Neural cell (in vitro differentiated cells): Measurements from ENCODE around the gene APPBP2. TPM values are rescaled to one million over a fixed set of nuclear protein-coding genes. Genes with fewer than 3 reads are reported as not detected.
"Not testable (repeated sequence)": the region's sequence is repeated elsewhere in the genome, so short reads cannot be mapped to it uniquely, and the experiment has no call there.

Experiments
- H2AFZ ChIP-seq: fragments of 200-600, 300-800 bp; sonication (generic), shearing (Covaris generic); 2 replicates; pipeline ENCODE4 v1.6.0; 2014; ENCODE audit warnings: low read depth, mild to moderate bottlenecking, antibody characterized with exemption, low read length, moderate library complexity
- H3F3A ChIP-seq: fragments of 200-600 bp; shearing (Covaris generic); 2 replicates; pipeline ENCODE4 v1.6.1; 2016; ENCODE audit warnings: mild to moderate bottlenecking, moderate library complexity, mixed read lengths, antibody characterized with exemption, low read length; ENCODE audit not compliant: insufficient read depth, poor library complexity, severe bottlenecking
- H3K27ac ChIP-seq: fragments of 200-600, 300-800 bp; sonication (generic), shearing (Covaris generic); 2 replicates; pipeline ENCODE4 v1.5.1; 2014; ENCODE audit warnings: mild to moderate bottlenecking, low read length, moderate library complexity
- H3K27me3 ChIP-seq: fragments of 300-800, 200-600 bp; sonication (generic), shearing (Covaris generic); 2 replicates; pipeline ENCODE4 v1.6.0; 2014; ENCODE audit warnings: mild to moderate bottlenecking, low read depth, low read length, moderate library complexity; ENCODE audit not compliant: insufficient read depth
- H3K36me3 ChIP-seq: fragments of 300-800, 200-600 bp; sonication (generic), shearing (Covaris generic); 2 replicates; pipeline ENCODE4 v1.5.1; 2014; ENCODE audit warnings: mild to moderate bottlenecking, antibody characterized with exemption, low read length, moderate library complexity; ENCODE audit not compliant: insufficient read depth
- H3K4me2 ChIP-seq: fragments of 300-800, 200-600 bp; sonication (generic), shearing (Covaris generic); 2 replicates; pipeline ENCODE4 v1.6.0; 2014; ENCODE audit warnings: mild to moderate bottlenecking, low read length
- H3K4me3 ChIP-seq: fragments of 300-800, 200-600 bp; sonication (generic), shearing (Covaris generic); 2 replicates; pipeline ENCODE4 v1.5.1; 2014; ENCODE audit warnings: mild to moderate bottlenecking, low read length, moderate library complexity
- H3K79me2 ChIP-seq: fragments of 200-600 bp; shearing (Covaris generic); replicated peaks from 2 replicates; pipeline ENCODE4 v1.6.0; 2014; ENCODE audit warnings: mild to moderate bottlenecking, low read length, moderate library complexity; ENCODE audit not compliant: insufficient read depth
- H3K9ac ChIP-seq: fragments of 300-800, 200-600 bp; sonication (generic), shearing (Covaris generic); 2 replicates; pipeline ENCODE4 v1.6.1; 2016; ENCODE audit warnings: mild to moderate bottlenecking, low read length, mixed read lengths
- H3K9me2 ChIP-seq: fragments of 200-600 bp; shearing (Covaris generic); 2 replicates; pipeline ENCODE4 v1.6.1; 2016; ENCODE audit warnings: mild to moderate bottlenecking, low read length, mixed read lengths; ENCODE audit not compliant: insufficient read depth
- H3K9me3 ChIP-seq: fragments of 200-600, 300-800 bp; sonication (generic), shearing (Covaris generic); 2 replicates; pipeline ENCODE4 v1.6.1; 2016; ENCODE audit warnings: mild to moderate bottlenecking, mixed run types, low read length, moderate library complexity, mixed read lengths
- H4K20me1 ChIP-seq: fragments of 200-600 bp; shearing (Covaris generic); 2 replicates; pipeline ENCODE4 v1.6.1; 2016; ENCODE audit warnings: mild to moderate bottlenecking, mixed run types; ENCODE audit not compliant: insufficient read depth
- CTCF ChIP-seq: fragments of 450-650 bp; IDR thresholded peaks from 2 replicates; pipeline ENCODE4 v1.5.1; 2014; ENCODE audit warnings: antibody characterized with exemption, mild to moderate bottlenecking, moderate library complexity; ENCODE audit not compliant: poor library complexity, severe bottlenecking
- EP300 ChIP-seq: fragments of 450-650 bp; conservative IDR thresholded peaks from 2 replicates; pipeline ENCODE4 v1.6.1; 2014; ENCODE audit warnings: antibody characterized with exemption, mild to moderate bottlenecking, moderate library complexity; ENCODE audit not compliant: poor library complexity, severe bottlenecking
- EZH2 ChIP-seq: fragments of 200-600, 300-800 bp; shearing (Covaris generic), sonication (generic); IDR thresholded peaks from 2 replicates; pipeline ENCODE4 v1.6.1; 2014; ENCODE audit warnings: antibody characterized with exemption, low read length, borderline replicate concordance, mild to moderate bottlenecking; ENCODE audit not compliant: insufficient read depth, poor library complexity, severe bottlenecking
- MXI1 ChIP-seq: fragments of 450-650 bp; conservative IDR thresholded peaks from 2 replicates; pipeline ENCODE4 v1.6.1; 2014; ENCODE audit warnings: antibody characterized with exemption, mild to moderate bottlenecking; ENCODE audit not compliant: poor library complexity, severe bottlenecking
- POLR2AphosphoS5 ChIP-seq: IDR thresholded peaks from 2 replicates; pipeline ENCODE4 v1.6.1; 2012
- RAD21 ChIP-seq: fragments of 450-650 bp; conservative IDR thresholded peaks from 2 replicates; pipeline ENCODE4 v1.6.1; 2014; ENCODE audit warnings: antibody characterized with exemption, mild to moderate bottlenecking, moderate library complexity
- REST ChIP-seq: IDR thresholded peaks from 2 replicates; pipeline ENCODE4 v1.6.1; 2012; ENCODE audit warnings: borderline replicate concordance
- SMC3 ChIP-seq: fragments of 450-650 bp; conservative IDR thresholded peaks from 2 replicates; pipeline ENCODE4 v1.6.1; 2014; ENCODE audit warnings: antibody characterized with exemption, mild to moderate bottlenecking, moderate library complexity; ENCODE audit not compliant: poor library complexity
- TAF1 ChIP-seq: IDR thresholded peaks from 2 replicates; pipeline ENCODE4 v1.6.1; 2012; ENCODE audit warnings: low read depth
- polyA plus RNA-seq: library from polyadenylated mRNA; depleted of rRNA; stranded (reverse); fragments of >200 nt; gene quantifications from 2 replicates; pipeline ENCODE4 v1.2.3, GENCODE V29; 2014

APPBP2 gene
- polyA plus RNA-seq, 1 donor from 2014 or later, result 40.4 TPM

- Histone ChIP-seq H3K36me3 (no peaks in the 10 kb centered on the region), H3K27ac (no peak overlapping the region), H2AFZ (no peak overlapping the region), H3K9ac (no peak overlapping the region), H3K27me3 (no peaks in the 10 kb centered on the region), H4K20me1 (no peaks in the 10 kb centered on the region), H3K9me3 (peaks cover 7% of the 10 kb centered on the region), H3K4me2 (no peak overlapping the region), H3K4me3 (no peak overlapping the region), H3K79me2 (no peaks in the 10 kb centered on the region), H3F3A (no peaks in the 10 kb centered on the region), H3K9me2 (no peaks in the 10 kb centered on the region)
- no peak for TF ChIP-seq RAD21
- TF ChIP-seq EP300, result no peak
- no peak for TF ChIP-seq REST
- TF ChIP-seq EZH2, result no peak
- TF ChIP-seq POLR2AphosphoS5, result no peak
- TF ChIP-seq SMC3, result no peak
- TF ChIP-seq TAF1, result no peak
- no peak for TF ChIP-seq CTCF
- TF ChIP-seq MXI1, result no peak
Measured at GRCh38 chr17:60555786-60556185, 29.7 kb upstream of the APPBP2 start.

- Histone ChIP-seq H3K9me2 (no peaks in the 10 kb centered on the region), H3K4me3 (no peak overlapping the region), H3K27me3 (no peaks in the 10 kb centered on the region), H3K79me2 (no peaks in the 10 kb centered on the region), H3K36me3 (no peaks in the 10 kb centered on the region), H3K4me2 (no peak overlapping the region), H3K27ac (no peak overlapping the region), H3K9me3 (peaks cover 7% of the 10 kb centered on the region), H3K9ac (no peak overlapping the region), H4K20me1 (no peaks in the 10 kb centered on the region), H2AFZ (no peak overlapping the region), H3F3A (no peaks in the 10 kb centered on the region)
- no peak for TF ChIP-seq TAF1
- no peak for TF ChIP-seq EZH2
- no peak for TF ChIP-seq POLR2AphosphoS5
- TF ChIP-seq CTCF, result no peak
- no peak for TF ChIP-seq MXI1
- TF ChIP-seq SMC3, result no peak
- no peak for TF ChIP-seq RAD21
- TF ChIP-seq EP300, result no peak
- TF ChIP-seq REST, result no peak
Measured at GRCh38 chr17:60554377-60554788, 28.3 kb upstream of the APPBP2 start.

- H3K9me3 ChIP-seq, H3K79me2 ChIP-seq, H3K9ac ChIP-seq, H4K20me1 ChIP-seq, H3K4me3 ChIP-seq, H3K27ac ChIP-seq, H3K4me2 ChIP-seq, H3F3A ChIP-seq, H3K27me3 ChIP-seq, H3K36me3 ChIP-seq, H2AFZ ChIP-seq, H3K9me2 ChIP-seq: not testable (repeated sequence)
Measured at GRCh38 chr17:60552255-60552654, 26.2 kb upstream of the APPBP2 start.
